Dendritic cell treated with granulocyte-macrophage colony-stimulating factor and Interleukin-4, amounts not matched to agents 40 ng/mL and 50 ng/mL, for 4 days (primary cell): Measurements from ENCODE around the gene USP24.
"Not testable (repeated sequence)": the region's sequence is repeated elsewhere in the genome, so short reads cannot be mapped to it uniquely, and the experiment has no call there.

Experiments used
- H3K27ac Mint-ChIP-seq: one replicate; pipeline ENCODE4 v1.8.0; 2022; ENCODE audit warnings: mild to moderate bottlenecking, mixed read lengths
- H3K27me3 Mint-ChIP-seq: one replicate; pipeline ENCODE4 v1.8.0; 2022; ENCODE audit warnings: mild to moderate bottlenecking, mixed read lengths
- H3K36me3 Mint-ChIP-seq: one replicate; pipeline ENCODE4 v1.8.0; 2022; ENCODE audit warnings: low read depth, mixed read lengths
- H3K4me1 Mint-ChIP-seq: one replicate; pipeline ENCODE4 v1.8.0; 2022; ENCODE audit warnings: low read depth, mixed read lengths
- H3K4me3 Mint-ChIP-seq: one replicate; pipeline ENCODE4 v1.8.0; 2022; ENCODE audit warnings: mild to moderate bottlenecking, moderate library complexity, mixed read lengths
- H3K9me3 Mint-ChIP-seq: one replicate; pipeline ENCODE4 v1.8.0; 2022; ENCODE audit warnings: mixed read lengths
- intact Hi-C: fragments of 100-400 bp; cut with micrococcal nuclease; formaldehyde crosslinking; loops from one replicate; pipeline ENCODE4 v1.15.0; 2022

The USP24 gene

GRCh38 chr1:55244476-55245099 lies 29.4 kb upstream of the USP24 start:
- H3K27ac Mint-ChIP-seq: peak overlapping the region; percentile 77
- no peaks in the 10 kb centered on the region for H3K9me3 Mint-ChIP-seq
- intact Hi-C loops: no loop called here
- peak overlapping the region; percentile 28 for H3K4me3 Mint-ChIP-seq
- no peaks in the 10 kb centered on the region for H3K36me3 Mint-ChIP-seq
- no peaks in the 10 kb centered on the region for H3K27me3 Mint-ChIP-seq
- H3K4me1 Mint-ChIP-seq: peaks cover 28% of the 10 kb centered on the region

- no peak overlapping the region for H3K27ac Mint-ChIP-seq
- no peak overlapping the region for H3K4me3 Mint-ChIP-seq
- intact Hi-C loops: no loop called here
- H3K9me3 Mint-ChIP-seq: no peaks in the 10 kb centered on the region
- no peaks in the 10 kb centered on the region for H3K27me3 Mint-ChIP-seq
- no peaks in the 10 kb centered on the region for H3K36me3 Mint-ChIP-seq
- H3K4me1 Mint-ChIP-seq: peaks cover 28% of the 10 kb centered on the region
These were observed 28.5 kb upstream of the USP24 start for GRCh38 chr1:55243655-55244054.

GRCh38 chr1:55239548-55239947 lies 24.4 kb upstream of the USP24 start:
- no peaks in the 10 kb centered on the region for H3K36me3 Mint-ChIP-seq
- no peaks in the 10 kb centered on the region for H3K9me3 Mint-ChIP-seq
- intact Hi-C loops: no loop called here
- H3K27me3 Mint-ChIP-seq: no peaks in the 10 kb centered on the region
- no peak overlapping the region for H3K4me3 Mint-ChIP-seq
- peaks cover 20% of the 10 kb centered on the region for H3K4me1 Mint-ChIP-seq
- H3K27ac Mint-ChIP-seq: no peak overlapping the region

GRCh38 chr1:55235722-55236121 lies 20.6 kb upstream of the USP24 start:
- Mint-ChIP-seq H3K4me1 (peaks cover 10% of the 10 kb centered on the region), H3K36me3 (no peaks in the 10 kb centered on the region), H3K4me3 (no peak overlapping the region), H3K27ac (no peak overlapping the region), H3K27me3 (peaks cover 3% of the 10 kb centered on the region), H3K9me3 (no peaks in the 10 kb centered on the region)
- intact Hi-C loops: no loop called here

GRCh38 chr1:55234016-55234415 lies 18.9 kb upstream of the USP24 start:
- no peaks in the 10 kb centered on the region for H3K36me3 Mint-ChIP-seq

GRCh38 chr1:55233145-55233777 lies 18.1 kb upstream of the USP24 start:
- Mint-ChIP-seq H3K27me3 (peaks cover 8% of the 10 kb centered on the region), H3K4me1 (peaks cover 10% of the 10 kb centered on the region), H3K9me3 (no peaks in the 10 kb centered on the region), H3K36me3 (no peaks in the 10 kb centered on the region), H3K27ac (no peak overlapping the region), H3K4me3 (no peak overlapping the region)
- intact Hi-C loops: no loop called here

More at GRCh38 chr1:55234016-55234415, 18.9 kb upstream of the USP24 start:
- H3K27me3 Mint-ChIP-seq: peaks cover 8% of the 10 kb centered on the region
- peaks cover 10% of the 10 kb centered on the region for H3K4me1 Mint-ChIP-seq
- intact Hi-C loops: no loop called here
- no peak overlapping the region for H3K4me3 Mint-ChIP-seq
- H3K27ac Mint-ChIP-seq: no peak overlapping the region
- no peaks in the 10 kb centered on the region for H3K9me3 Mint-ChIP-seq

- intact Hi-C loops: no loop called here
- H3K27me3 Mint-ChIP-seq: peaks cover 8% of the 10 kb centered on the region
- H3K36me3 Mint-ChIP-seq: no peaks in the 10 kb centered on the region
- H3K4me1 Mint-ChIP-seq: peaks cover 10% of the 10 kb centered on the region
- H3K4me3 Mint-ChIP-seq: no peak overlapping the region
- peaks cover 4% of the 10 kb centered on the region for H3K9me3 Mint-ChIP-seq
- no peak overlapping the region for H3K27ac Mint-ChIP-seq
These were observed 17.4 kb upstream of the USP24 start for GRCh38 chr1:55232448-55233144.

GRCh38 chr1:55231745-55232144 lies 16.6 kb upstream of the USP24 start:
- H3K27me3 Mint-ChIP-seq: peaks cover 8% of the 10 kb centered on the region
- H3K27ac Mint-ChIP-seq: no peak overlapping the region
- intact Hi-C loops: no loop called here
- no peak overlapping the region for H3K4me3 Mint-ChIP-seq
- peaks cover 10% of the 10 kb centered on the region for H3K4me1 Mint-ChIP-seq
- H3K36me3 Mint-ChIP-seq: no peaks in the 10 kb centered on the region
- H3K9me3 Mint-ChIP-seq: peaks cover 8% of the 10 kb centered on the region

- Mint-ChIP-seq H3K4me3 (no peak overlapping the region), H3K27ac (no peak overlapping the region), H3K36me3 (no peaks in the 10 kb centered on the region), H3K27me3 (peaks cover 8% of the 10 kb centered on the region), H3K9me3 (peaks cover 8% of the 10 kb centered on the region), H3K4me1 (peaks cover 7% of the 10 kb centered on the region)
- intact Hi-C loops: no loop called here
These were observed 15.5 kb upstream of the USP24 start for GRCh38 chr1:55230659-55231058.

- H3K4me1 Mint-ChIP-seq, H3K4me3 Mint-ChIP-seq, H3K9me3 Mint-ChIP-seq, H3K36me3 Mint-ChIP-seq, H3K27me3 Mint-ChIP-seq, H3K27ac Mint-ChIP-seq, intact Hi-C loops: not testable (repeated sequence)
These were observed 14.6 kb upstream of the USP24 start for GRCh38 chr1:55229726-55230125.

GRCh38 chr1:55225228-55225627 lies 10.1 kb upstream of the USP24 start:
- no peaks in the 10 kb centered on the region for H3K4me1 Mint-ChIP-seq
- H3K9me3 Mint-ChIP-seq: peaks cover 8% of the 10 kb centered on the region
- no peak overlapping the region for H3K4me3 Mint-ChIP-seq
- H3K36me3 Mint-ChIP-seq: no peaks in the 10 kb centered on the region
- no peak overlapping the region for H3K27ac Mint-ChIP-seq
- intact Hi-C loops: no loop called here
- H3K27me3 Mint-ChIP-seq: peaks cover 4% of the 10 kb centered on the region

GRCh38 chr1:55224729-55225128 lies 9.6 kb upstream of the USP24 start:
- Mint-ChIP-seq H3K9me3 (peaks cover 8% of the 10 kb centered on the region), H3K27ac (no peak overlapping the region), H3K4me3 (no peak overlapping the region), H3K4me1 (no peaks in the 10 kb centered on the region), H3K27me3 (no peaks in the 10 kb centered on the region), H3K36me3 (no peaks in the 10 kb centered on the region)
- intact Hi-C loops: no loop called here

- Mint-ChIP-seq H3K36me3 (no peaks in the 10 kb centered on the region), H3K9me3 (no peaks in the 10 kb centered on the region), H3K27ac (no peak overlapping the region), H3K4me1 (peaks cover 14% of the 10 kb centered on the region), H3K4me3 (no peak overlapping the region), H3K27me3 (no peaks in the 10 kb centered on the region)
- intact Hi-C loops: no loop called here
These were observed 7.0 kb upstream of the USP24 start for GRCh38 chr1:55222152-55222551.

- peak overlapping the region; percentile 71 for H3K27ac Mint-ChIP-seq
- intact Hi-C loops: no loop called here
- peaks cover 50% of the 10 kb centered on the region for H3K4me1 Mint-ChIP-seq
- no peaks in the 10 kb centered on the region for H3K27me3 Mint-ChIP-seq
- H3K9me3 Mint-ChIP-seq: no peaks in the 10 kb centered on the region
- peaks cover 12% of the 10 kb centered on the region for H3K36me3 Mint-ChIP-seq
- no peak overlapping the region for H3K4me3 Mint-ChIP-seq
These were observed 2.2 kb upstream of the USP24 start for GRCh38 chr1:55217226-55217986.
